K562 (cell line): ENCODE measurements around the gene ASCC1. TPM values are rescaled to one million over a fixed set of nuclear protein-coding genes. Genes with fewer than 3 reads are reported as not detected.
A peak's percentile ranks its signal among the peaks of the same experiment; 100 is the strongest.

ENCODE experiments used
- ATAC-seq: fragments of 200-7000 bp; cut with Tn5 transposase; 3 replicates; pipeline ENCODE4 v1.9.1; 2020; ENCODE audit warnings: moderate library complexity
- BruUV-seq: library from RNA; stranded (reverse); fragments of 400-500 nt; replicated peaks from 2 replicates; lab custom pipeline; 2021; lab: Mats Ljungman, UMichigan
- CTCF ChIA-PET: fragments of 300-600 bp; formaldehyde crosslinking; extraction: SDS; loops from one replicate; lab custom pipeline; 2021; ENCODE audit warnings: low intra/inter-chr PET ratio; lab: Yijun Ruan, JAX
- POLR2A ChIA-PET: fragments of 300-600, 350-650 bp; sonication (Branson Sonifier 250); formaldehyde crosslinking; extraction: SDS; loops from one replicate; lab custom pipeline; 2021; ENCODE audit warnings: antibody characterized with exemption, inconsistent platforms; lab: Yijun Ruan, JAX
- DNase-seq, 4 experiments: peaks; one replicate each; pipeline versions ENCODE4 v3.0.0 to v3.0.0-alpha.2; 2011 to 2018; ENCODE audit warnings: low spot score in 3 of 4, mixed read lengths in 3 of 4; ENCODE audit errors: extremely low read depth in 1 of 4
- FAIRE-seq: peaks from 2 replicates; lab custom pipeline; 2011; peaks lifted over from hg19 to GRCh38; lab: Jason Lieb, UNC
- H2AFZ ChIP-seq: 2 replicates; pipeline ENCODE4 v1.6.0; 2011; ENCODE audit warnings: low read depth, low read length, control low read depth, inconsistent platforms
- H3K27ac ChIP-seq: fragments of 200-600 bp; 3 replicates; pipeline ENCODE4 v1.8.0; 2011; ENCODE audit warnings: low read depth, mild to moderate bottlenecking, control low read depth, inconsistent platforms, low read length, moderate library complexity, mixed read lengths; ENCODE audit errors: extremely low read depth
- H3K27me3 ChIP-seq, 2 experiments: fragments of 300-600 bp in 1 of 2; 2 replicates in 1 of 2; 3 replicates in 1 of 2; pipeline versions ENCODE4 v1.6.0 to v1.8.0; 2011; ENCODE audit warnings: inconsistent platforms in 2 of 2, low read length in 2 of 2, mild to moderate bottlenecking in 1 of 2, mixed read lengths in 1 of 2, moderate library complexity in 1 of 2; ENCODE audit not compliant: control insufficient read depth in 2 of 2, insufficient read depth in 2 of 2
- H3K36me3 ChIP-seq: fragments of 300-600 bp; 3 replicates; pipeline ENCODE4 v1.8.0; 2011; ENCODE audit warnings: mild to moderate bottlenecking, low read length, inconsistent platforms; ENCODE audit not compliant: control insufficient read depth, insufficient read depth
- H3K4me1 ChIP-seq, 2 experiments: fragments of 200-600 bp in 1 of 2; replicated peaks in 1 of 2; 2 replicates in 1 of 2; 3 replicates in 1 of 2; pipeline versions ENCODE4 v1.5.1 to v1.8.0; 2011; ENCODE audit warnings: inconsistent platforms in 2 of 2, low read length in 2 of 2, mild to moderate bottlenecking in 1 of 2, mixed read lengths in 1 of 2, moderate library complexity in 1 of 2; ENCODE audit not compliant: control insufficient read depth in 2 of 2, insufficient read depth in 2 of 2
- H3K4me2 ChIP-seq: 2 replicates; pipeline ENCODE4 v1.6.1; 2011; ENCODE audit warnings: low read length, control low read depth, inconsistent platforms, mixed read lengths; ENCODE audit not compliant: insufficient read depth
- H3K4me3 ChIP-seq: fragments of 200-600 bp; sonication (generic), shearing (Covaris generic); 2 replicates; pipeline ENCODE4 v1.5.1; 2016; ENCODE audit warnings: control low read depth, inconsistent platforms
- H3K79me2 ChIP-seq: fragments of 200-600 bp; 3 replicates; pipeline ENCODE4 v1.8.0; 2011; ENCODE audit warnings: low read length, inconsistent platforms; ENCODE audit not compliant: control insufficient read depth, insufficient read depth
- H3K9ac ChIP-seq, 2 experiments: 2 replicates each; pipeline versions ENCODE4 v1.6.0 to v1.6.1; 2011; ENCODE audit warnings: low read depth in 2 of 2, low read length in 2 of 2, control low read depth in 1 of 2, inconsistent platforms in 1 of 2, mild to moderate bottlenecking in 1 of 2, mixed read lengths in 1 of 2; ENCODE audit not compliant: insufficient read depth in 1 of 2
- H3K9me1 ChIP-seq: one replicate; pipeline ENCODE4 v1.6.0; 2011; ENCODE audit warnings: inconsistent platforms, mild to moderate bottlenecking, low read length, moderate library complexity; ENCODE audit not compliant: control insufficient read depth, insufficient read depth
- H3K9me3 ChIP-seq: replicated peaks from 2 replicates; pipeline ENCODE4 v1.5.1; 2011; ENCODE audit warnings: low read depth, low read length, inconsistent platforms; ENCODE audit not compliant: control insufficient read depth, insufficient read depth
- H4K20me1 ChIP-seq: replicated peaks from 2 replicates; pipeline ENCODE4 v1.6.1; 2011; ENCODE audit warnings: low read length, inconsistent platforms, mixed read lengths; ENCODE audit not compliant: control insufficient read depth, insufficient read depth
- ARHGAP35 ChIP-seq: fragments of 450-650 bp; IDR thresholded peaks from 2 replicates; pipeline ENCODE4 v1.6.1; 2018; ENCODE audit not compliant: partially characterized antibody
- CLOCK ChIP-seq: fragments of 250-450 bp; sonication (Bioruptor Pico); IDR thresholded peaks from 2 replicates; pipeline ENCODE4 v1.4.0; 2020; ENCODE audit warnings: mild to moderate bottlenecking, moderate library complexity, borderline replicate concordance
- ID3 ChIP-seq, 2 experiments: fragments of 250-450 bp in 1 of 2; fragments of 450-650 bp in 1 of 2; sonication (Bioruptor Pico) in 1 of 2; IDR thresholded peaks; 2 replicates each; pipeline versions ENCODE4 v1.6.1 to v1.8.0; 2016 to 2021; ENCODE audit warnings: mild to moderate bottlenecking in 2 of 2, moderate library complexity in 2 of 2, missing compliant biosample characterization in 1 of 2, missing genetic modification characterization in 1 of 2
- MCM7 ChIP-seq, 2 experiments: fragments of 450-650 bp; IDR thresholded peaks; 2 replicates each; pipeline ENCODE4 v1.6.1; 2016 to 2018
- MTF1 ChIP-seq: fragments of 250-450 bp; sonication (Bioruptor Pico); IDR thresholded peaks from 2 replicates; pipeline ENCODE4 v1.9.0; 2021; ENCODE audit warnings: moderate library complexity, mild to moderate bottlenecking, inconsistent platforms, borderline replicate concordance
- PTTG1 ChIP-seq: fragments of 450-650 bp; IDR thresholded peaks from 2 replicates; pipeline ENCODE4 v1.6.1; 2016; ENCODE audit warnings: low read depth, mild to moderate bottlenecking, missing genetic modification characterization, missing compliant biosample characterization
- RBM15 ChIP-seq: fragments of 200-400 bp; formaldehyde crosslinking; IDR thresholded peaks from 2 replicates; pipeline ENCODE4 v1.6.1; 2018; ENCODE audit warnings: mild to moderate bottlenecking, low read length, moderate library complexity; ENCODE audit not compliant: insufficient read depth
- SPI1 ChIP-seq: IDR thresholded peaks from 2 replicates; pipeline ENCODE4 v1.6.1; 2011; ENCODE audit warnings: low read depth, low read length, control low read depth, borderline replicate concordance
- SRSF1 ChIP-seq: fragments of 200-400 bp; formaldehyde crosslinking; IDR thresholded peaks from 2 replicates; pipeline ENCODE4 v1.6.1; 2017; ENCODE audit warnings: mild to moderate bottlenecking, low read depth, low read length, moderate library complexity
- TEAD1 ChIP-seq, 2 experiments: fragments of 450-650 bp in 1 of 2; sonication (generic) in 1 of 2; formaldehyde crosslinking; IDR thresholded peaks; 2 replicates each; pipeline versions ENCODE4 v1.4.0 to v1.8.0; 2020 to 2022; ENCODE audit warnings: mild to moderate bottlenecking in 2 of 2, missing genetic modification reagents in 1 of 2
- ZC3H8 ChIP-seq: fragments of 450-650 bp; IDR thresholded peaks from 2 replicates; pipeline ENCODE4 v1.6.1; 2017
- ZFP1 ChIP-seq: fragments of 450-650 bp; formaldehyde crosslinking; IDR thresholded peaks from 2 replicates; pipeline ENCODE4 v1.4.0; 2020; ENCODE audit warnings: mild to moderate bottlenecking, mixed read lengths
- WGBS: fragments of 100-300 bp; shearing (Covaris generic); methylation state at CpG from one replicate; pipeline ENCODE4 v1.1.6; 2016; ENCODE audit warnings: low coverage, mixed read lengths; ENCODE audit not compliant: insufficient coverage; ENCODE audit errors: missing lambda C conversion rate; 5-methylcytosine and 5-hydroxymethylcytosine counted together
- in situ Hi-C: fragments of 300-500 bp; cut with MboI; formaldehyde crosslinking; loops from 4 replicates; pipeline ENCODE4 v1.15.0; 2018; ENCODE audit warnings: inconsistent platforms, mixed read lengths
- intact Hi-C: fragments of 100-400 bp; cut with micrococcal nuclease; formaldehyde crosslinking; loops from 2 replicates; pipeline ENCODE4 v1.14.2; 2022
- polyA plus RNA-seq, 8 experiments: library from polyadenylated mRNA; depleted of rRNA in 4 of 8; stranded (reverse) in 5 of 8; unstranded in 3 of 8; fragments of >200 nt; fragmentation: Nextera tagmentation in 2 of 8; fragmentation: Illumina TruSeq in 1 of 8; extraction: Ambion mirVana in 2 of 8; extraction: Trizol in 1 of 8; gene quantifications; 2 replicates each; pipeline versions ENCODE4 v1.2.1 to v1.2.3, GENCODE V29; 2011 to 2014; ENCODE audit warnings: inconsistent platforms in 1 of 8, missing spikeins in 1 of 8
- total RNA-seq, 7 experiments: library from RNA; depleted of rRNA in 6 of 7; stranded (reverse); fragments of >200 nt in 6 of 7; fragmentation: Illumina TruSeq in 2 of 7; extraction: Trizol in 2 of 7; gene quantifications; 2 replicates each; pipeline versions ENCODE4 v1.2.1 to v1.2.3, GENCODE V29; 2011 to 2021; ENCODE audit warnings: low replicate concordance in 1 of 7

ASCC1 gene
- total and polyA plus RNA-seq, 9 of the 15 experiments (the other 6 are each of a cell fraction or from before 2014, with no cell fraction given), result 31.7 to 73.3 (median 52.8) TPM

GRCh38 chr10:72073708-72074573 lies 142.1 kb downstream of the ASCC1 start:
- peaks cover 2 to 37% of the 10 kb centered on the region in 2 experiments; a peak in 4 of 5 replicates for H3K27me3 ChIP-seq
- no peaks in the 10 kb centered on the region for H3K36me3 ChIP-seq
- H3K4me3 ChIP-seq, result no peak overlapping the region
- no TSS peak for BruUV-seq
- ATAC-seq (no peak), FAIRE-seq (no peak), DNase-seq (no peak)
- no peaks in the 10 kb centered on the region for H4K20me1 ChIP-seq
- TF ChIP-seq CLOCK, result no peak
- TF ChIP-seq MTF1 (CRISPR knock-in tag), result no peak
- TF ChIP-seq ID3 (CRISPR knock-in tag; IDR thresholded peaks at IDR 0.05), result no peak
- TF ChIP-seq ID3 (tag; IDR thresholded peaks at IDR 0.05), result no peak
- TF ChIP-seq RBM15, result no peak
- TF ChIP-seq ARHGAP35, result no peak
- TF ChIP-seq MCM7 (IDR thresholded peaks at IDR 0.05), result no peak
- TF ChIP-seq ZFP1, result no peak
- TF ChIP-seq SPI1, result peak; percentile 18; the same call in 1 of the 2 replicates
- no peak for TF ChIP-seq PTTG1 (tag)
- TF ChIP-seq TEAD1 (CRISPR knock-in tag; IDR thresholded peaks at IDR 0.05), result 0 out of 4 replicates have a peak, but pooled peaks of 1 of the 2 experiments have one; percentile 42
- no peak for TF ChIP-seq ZC3H8
- no peak for TF ChIP-seq SRSF1
- in situ Hi-C loops, result no loop called here
- CTCF ChIA-PET, result no interaction called here
- intact Hi-C loops, result no loop called here
- H3K9ac ChIP-seq, result 0 out of 4 replicates have a peak overlapping the region, but pooled peaks of 1 of the 2 experiments have one; percentile 14
- POLR2A ChIA-PET, result interaction anchor here (0.8 to 1.3 kb wide), 6 partner anchors 12 to 250 kb away, joined by 3 to 5 read pairs (median 4); no protein-coding TSS in a partner anchor
- H2AFZ ChIP-seq, result no peak overlapping the region
- 18% methylated on average over 14 of the region's 14 CpGs for WGBS
- no peak overlapping the region for H3K27ac ChIP-seq
- H3K4me1 ChIP-seq, result peaks cover 0 to 14% of the 10 kb centered on the region in 2 experiments; a peak in 2 of 5 replicates
- no peaks in the 10 kb centered on the region for H3K79me2 ChIP-seq
- H3K9me1 ChIP-seq, result peaks cover 5% of the 10 kb centered on the region
- H3K4me2 ChIP-seq, result no peak overlapping the region
- H3K9me3 ChIP-seq, result no peaks in the 10 kb centered on the region
